Activated effector memory CD4-positive, alpha-beta T cell treated with Interleukin-2 at 50 U/mL for 16 hours (primary cell): Measurements from ENCODE around the gene ZFAND2B.
"Not testable (repeated sequence)": the region's sequence is repeated elsewhere in the genome, so short reads cannot be mapped to it uniquely, and the experiment has no call there.

Experiments
- DNase-seq: peaks from one replicate; pipeline ENCODE4 v3.0.0-alpha.2; 2020

Gene ZFAND2B

GRCh38 chr2:219253753-219254589 is 47.4 kb downstream of the ZFAND2B start, which contains the start of gene TUBA4A:
TSS of gene TUBA4A (minus strand) at chr2:219253918. CDS start at chr2:219253858, 60 bp downstream.
- DNase-seq = peak; percentile 88

DNA sequence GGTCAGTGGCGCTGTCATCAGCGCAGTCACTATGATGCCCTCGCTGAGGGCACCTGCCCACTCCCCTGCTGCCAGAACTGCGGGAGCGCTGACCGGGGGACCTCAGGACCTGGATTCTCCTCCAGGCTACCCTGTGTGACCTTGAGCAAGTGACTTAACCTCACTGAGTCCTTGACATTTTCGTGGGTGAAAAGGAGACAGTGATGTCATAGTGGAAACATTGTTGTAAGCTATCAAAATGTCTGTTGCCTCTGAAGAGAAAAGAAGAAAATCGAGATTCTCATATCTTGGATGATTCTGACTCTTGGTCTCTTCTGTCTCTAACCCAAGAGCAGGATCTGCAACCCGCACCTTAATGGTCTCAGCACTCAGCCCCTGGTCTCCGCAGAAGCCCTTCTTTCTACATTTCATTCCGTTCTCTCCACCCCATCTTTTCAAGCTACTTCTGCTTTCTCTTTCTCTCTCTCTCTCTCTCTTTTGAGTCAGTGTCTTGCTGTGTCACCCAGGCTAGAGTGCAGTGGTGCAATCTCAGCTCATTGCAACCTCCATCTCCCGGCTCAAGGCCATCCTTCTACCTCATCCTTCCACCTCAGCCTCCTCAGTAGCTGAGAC is 48.1 kb downstream of the ZFAND2B start:
- DNase-seq = no peak

GRCh38 chr2:219258942-219259341 is 52.4 kb downstream of the ZFAND2B start:
- DNase-seq = not testable (repeated sequence)
